Adipocyte (in vitro differentiated cells): ENCODE data around the gene FITM1.
A peak's percentile ranks its signal among the peaks of the same experiment; 100 is the strongest.

Experiments
- DNase-seq: peaks from one replicate; pipeline ENCODE4 v3.0.0-alpha.2; 2015; ENCODE audit warnings: low read depth
- H3K27me3 ChIP-seq: replicated peaks from 2 replicates; pipeline ENCODE4 v1.7.0; 2013; ENCODE audit warnings: mild to moderate bottlenecking, low read length, moderate library complexity; ENCODE audit not compliant: control insufficient read depth, insufficient read depth
- H3K36me3 ChIP-seq: 2 replicates; pipeline ENCODE4 v1.7.0; 2013; ENCODE audit warnings: low read length, mild to moderate bottlenecking, moderate library complexity; ENCODE audit not compliant: control insufficient read depth, insufficient read depth, severe bottlenecking
- H3K4me1 ChIP-seq: 2 replicates; pipeline ENCODE4 v1.7.0; 2013; ENCODE audit warnings: mild to moderate bottlenecking, low read length, moderate library complexity; ENCODE audit not compliant: control insufficient read depth, insufficient read depth
- H3K4me3 ChIP-seq: 2 replicates; pipeline ENCODE4 v1.7.0; 2013; ENCODE audit warnings: mild to moderate bottlenecking, low read length, moderate library complexity
- H3K9ac ChIP-seq: 2 replicates; pipeline ENCODE4 v1.7.0; 2013; ENCODE audit warnings: mild to moderate bottlenecking, low read length, moderate library complexity
- H3K9me3 ChIP-seq: 2 replicates; pipeline ENCODE4 v1.7.0; 2013; ENCODE audit warnings: mild to moderate bottlenecking, low read length, moderate library complexity; ENCODE audit not compliant: control insufficient read depth

FITM1 gene

DNA sequence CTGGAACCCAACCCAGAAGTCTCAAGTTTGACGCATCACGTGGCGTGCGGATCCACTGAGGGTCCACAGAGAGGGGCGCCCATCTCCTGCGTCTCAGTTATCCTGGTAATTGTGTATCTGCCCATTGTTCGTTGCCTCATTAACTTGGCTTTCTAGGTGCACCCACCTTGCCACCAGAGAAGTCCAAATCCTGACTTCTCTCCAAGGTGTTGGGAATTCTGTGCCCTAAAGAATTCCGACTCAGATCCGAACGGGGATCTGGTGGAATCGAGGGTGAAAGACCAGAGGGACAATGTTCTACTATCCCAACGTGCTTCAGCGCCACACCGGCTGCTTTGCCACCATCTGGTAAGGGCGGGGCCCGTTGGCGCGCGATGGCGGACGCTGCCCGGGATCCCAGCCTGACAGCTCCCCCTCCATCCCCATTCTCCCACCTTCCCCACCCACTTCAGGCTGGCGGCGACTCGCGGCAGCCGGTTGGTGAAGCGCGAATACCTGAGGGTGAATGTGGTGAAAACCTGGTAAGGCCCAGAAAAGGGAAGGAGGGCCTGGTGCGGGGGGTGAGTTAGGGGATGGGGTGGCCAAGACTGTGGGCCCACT, 41.9 kb downstream of the FITM1 start:
- no peak overlapping the region for H3K4me3 ChIP-seq
- no peaks in the 10 kb centered on the region for H3K9me3 ChIP-seq
- H3K36me3 ChIP-seq = peaks cover 19% of the 10 kb centered on the region
- H3K27me3 ChIP-seq = no peaks in the 10 kb centered on the region
- no peak for DNase-seq
- H3K4me1 ChIP-seq = no peaks in the 10 kb centered on the region
- H3K9ac ChIP-seq = no peak overlapping the region

DNA sequence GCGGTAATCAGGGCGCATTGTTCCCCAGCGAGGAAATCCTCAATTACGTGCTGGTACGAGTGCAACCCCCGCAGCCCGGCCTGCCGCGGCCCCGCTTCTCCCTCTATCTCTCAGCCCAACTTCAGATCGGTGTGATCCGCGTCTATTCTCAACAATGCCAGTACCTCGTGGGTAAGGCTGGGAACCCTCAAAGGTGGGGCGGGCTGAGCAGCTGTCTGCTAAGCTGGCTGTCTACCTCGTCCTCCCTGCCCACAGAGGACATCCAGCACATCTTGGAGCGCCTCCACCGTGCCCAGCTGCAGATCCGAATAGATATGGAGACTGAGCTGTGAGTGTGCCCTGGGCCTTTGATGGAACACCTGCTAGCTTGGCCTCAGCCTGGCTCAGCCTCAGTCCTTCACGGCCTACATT, 42.4 kb downstream of the FITM1 start:
- no peak for DNase-seq
- no peaks in the 10 kb centered on the region for H3K27me3 ChIP-seq
- no peak overlapping the region for H3K9ac ChIP-seq
- H3K4me3 ChIP-seq = no peak overlapping the region
- no peaks in the 10 kb centered on the region for H3K4me1 ChIP-seq
- H3K9me3 ChIP-seq = no peaks in the 10 kb centered on the region
- peaks cover 20% of the 10 kb centered on the region for H3K36me3 ChIP-seq

DNA sequence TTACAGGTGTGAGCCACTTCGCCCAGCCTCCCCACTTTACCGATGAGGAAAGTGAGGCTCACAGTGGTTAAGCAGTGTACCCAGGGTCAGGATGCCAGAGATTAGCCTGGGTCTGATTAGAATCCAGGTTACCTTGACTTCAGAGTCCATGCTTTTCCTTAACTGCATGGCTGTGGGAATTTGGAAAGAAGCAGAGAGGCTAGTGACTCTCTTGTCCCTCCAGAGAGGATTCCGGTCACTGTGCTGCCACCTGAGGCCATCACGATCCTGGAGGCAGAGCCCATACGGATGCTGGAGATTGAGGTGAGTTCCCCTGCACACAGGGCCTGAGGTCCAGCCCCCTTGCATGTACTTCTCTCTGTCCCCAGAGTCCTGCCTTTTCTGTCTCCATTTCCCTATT, 46.1 kb downstream of the FITM1 start:
- H3K9me3 ChIP-seq = no peaks in the 10 kb centered on the region
- no peak overlapping the region for H3K4me3 ChIP-seq
- no peaks in the 10 kb centered on the region for H3K27me3 ChIP-seq
- no peak for DNase-seq
- no peak overlapping the region for H3K9ac ChIP-seq
- H3K36me3 ChIP-seq = peaks cover 47% of the 10 kb centered on the region
- H3K4me1 ChIP-seq = peaks cover 16% of the 10 kb centered on the region

DNA sequence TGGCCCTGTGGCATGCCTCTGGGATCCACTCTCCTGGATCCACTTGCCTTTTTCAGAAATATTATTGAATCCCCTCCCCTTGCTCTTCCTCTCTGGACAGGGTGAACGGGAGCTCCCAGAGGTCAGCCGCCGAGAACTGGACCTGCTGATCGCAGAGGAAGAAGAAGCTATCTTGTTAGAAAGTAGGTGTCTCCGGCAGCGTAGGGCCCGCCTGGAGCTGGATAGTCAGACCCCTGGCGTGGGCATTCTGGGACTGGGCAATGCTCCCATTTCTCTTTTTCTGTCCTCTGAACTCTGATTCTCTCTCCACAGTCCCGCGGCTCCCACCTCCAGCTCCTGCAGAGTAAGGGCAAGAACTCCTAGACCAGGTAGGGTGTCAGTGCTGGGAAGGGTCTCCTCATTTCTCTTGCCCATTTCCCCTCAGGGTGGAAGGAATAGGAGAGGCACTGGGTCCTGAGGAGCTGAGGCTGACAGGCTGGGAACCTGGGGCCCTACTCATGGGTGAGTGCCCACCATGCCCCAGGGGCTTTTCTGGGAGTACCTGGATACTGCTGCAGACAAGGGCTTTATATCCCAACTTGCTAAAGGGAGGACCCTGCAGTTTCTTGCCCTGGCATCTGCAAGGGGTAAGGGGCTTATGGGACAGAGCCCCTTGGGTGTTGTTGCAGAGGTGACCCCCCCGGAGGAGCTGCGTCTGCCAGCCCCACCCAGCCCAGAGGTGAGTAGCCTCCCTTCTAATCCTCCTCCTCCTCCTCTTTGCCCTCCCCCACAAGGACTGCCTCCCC, 46.8 kb downstream of the FITM1 start:
- Histone ChIP-seq H3K36me3 (peaks cover 53% of the 10 kb centered on the region), H3K4me3 (no peak overlapping the region), H3K9me3 (no peaks in the 10 kb centered on the region), H3K27me3 (no peaks in the 10 kb centered on the region), H3K9ac (no peak overlapping the region), H3K4me1 (peaks cover 16% of the 10 kb centered on the region)
- DNase-seq = no peak

DNA sequence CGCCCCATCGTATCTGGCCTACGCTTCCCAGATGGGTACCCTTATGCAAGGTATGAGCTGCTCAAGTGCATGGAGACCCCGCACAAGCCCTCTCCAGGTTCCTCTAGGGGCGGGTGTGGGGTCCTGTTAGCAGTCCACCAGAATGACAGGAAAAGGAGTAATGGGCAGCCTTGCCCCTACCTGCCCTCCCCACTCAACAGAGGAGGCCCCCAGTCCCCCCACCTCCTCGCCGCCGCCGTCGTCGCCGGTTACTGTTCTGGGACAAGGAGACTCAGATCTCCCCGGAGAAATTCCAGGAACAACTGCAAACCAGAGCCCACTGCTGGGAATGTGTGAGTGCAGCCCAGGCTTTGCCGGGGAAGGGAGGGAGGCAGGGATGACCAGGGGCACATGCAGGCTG, 47.4 kb downstream of the FITM1 start:
- DNase-seq = no peak
- H3K9me3 ChIP-seq = no peaks in the 10 kb centered on the region
- H3K9ac ChIP-seq = no peak overlapping the region
- peaks cover 16% of the 10 kb centered on the region for H3K4me1 ChIP-seq
- peaks cover 60% of the 10 kb centered on the region for H3K36me3 ChIP-seq
- H3K4me3 ChIP-seq = no peak overlapping the region
- no peaks in the 10 kb centered on the region for H3K27me3 ChIP-seq

DNA sequence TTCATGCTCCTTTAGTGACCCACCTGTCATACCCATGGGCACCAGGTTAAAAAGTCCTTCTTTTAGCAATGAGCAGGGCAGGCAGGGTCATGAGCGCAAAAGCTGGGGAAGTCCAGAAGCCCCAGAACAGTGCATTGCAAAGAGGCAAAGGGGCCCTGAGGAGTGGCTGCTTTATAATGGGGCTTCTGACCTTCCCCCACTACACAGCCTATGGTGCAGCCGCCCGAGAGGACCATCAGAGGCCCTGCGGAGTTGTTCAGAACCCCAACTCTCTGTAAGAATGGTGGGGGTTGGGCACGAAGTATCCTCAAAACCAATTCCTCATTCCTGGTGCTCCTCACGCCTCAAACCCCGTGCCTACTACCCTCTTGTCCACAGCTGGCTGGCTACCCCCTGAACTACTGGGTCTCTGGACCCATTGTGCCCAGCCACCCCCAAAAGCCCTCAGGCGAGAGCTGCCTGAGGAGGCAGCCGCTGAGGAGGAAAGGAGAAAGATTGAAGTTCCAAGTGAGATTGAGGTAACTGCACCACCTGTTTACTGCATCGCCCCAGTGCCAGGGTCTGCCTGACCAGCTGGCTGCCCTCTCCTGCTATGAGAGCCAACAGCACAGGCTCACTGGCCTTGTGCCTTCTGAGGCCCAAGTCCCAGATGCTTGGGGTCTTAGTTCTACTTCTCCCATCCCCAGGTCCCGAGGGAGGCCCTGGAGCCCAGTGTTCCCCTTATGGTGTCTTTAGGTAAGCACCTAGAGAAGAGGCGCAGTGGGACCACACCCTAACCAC, 48.1 kb downstream of the FITM1 start:
- DNase-seq = no peak
- Histone ChIP-seq H3K36me3 (peaks cover 67% of the 10 kb centered on the region), H3K4me1 (peaks cover 16% of the 10 kb centered on the region), H3K9ac (no peak overlapping the region), H3K4me3 (no peak overlapping the region), H3K27me3 (no peaks in the 10 kb centered on the region), H3K9me3 (no peaks in the 10 kb centered on the region)

DNA sequence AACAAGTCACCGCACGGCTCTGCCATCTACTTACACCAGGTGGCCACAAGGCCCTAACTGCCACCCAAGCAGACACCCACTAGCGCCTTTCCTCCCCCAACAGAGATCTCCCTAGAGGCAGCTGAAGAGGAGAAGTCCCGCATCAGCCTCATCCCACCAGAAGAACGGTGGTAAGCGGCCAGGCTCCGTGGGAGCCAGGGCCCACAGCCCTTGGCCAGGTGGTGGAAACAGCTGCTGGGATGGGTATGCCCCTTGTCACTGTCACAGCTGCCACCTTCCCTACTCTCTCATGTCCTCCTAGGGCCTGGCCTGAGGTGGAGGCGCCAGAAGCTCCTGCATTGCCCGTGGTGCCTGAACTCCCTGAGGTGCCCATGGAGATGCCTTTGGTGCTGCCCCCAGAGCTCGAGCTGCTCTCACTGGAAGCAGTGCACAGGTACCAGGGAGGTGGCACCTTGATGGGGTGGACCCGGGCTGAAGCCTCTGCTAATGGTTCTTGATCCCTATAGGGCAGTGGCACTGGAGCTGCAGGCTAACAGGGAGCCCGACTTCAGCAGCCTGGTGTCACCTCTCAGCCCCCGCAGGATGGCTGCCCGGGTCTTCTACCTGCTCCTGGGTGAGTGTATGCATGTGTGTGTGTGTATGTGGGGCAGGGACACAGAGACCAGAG, 49.0 kb downstream of the FITM1 start:
- Histone ChIP-seq H3K4me3 (no peak overlapping the region), H3K27me3 (no peaks in the 10 kb centered on the region), H3K36me3 (peaks cover 74% of the 10 kb centered on the region), H3K9me3 (no peaks in the 10 kb centered on the region), H3K9ac (peak overlapping the region; percentile 53), H3K4me1 (peaks cover 16% of the 10 kb centered on the region)
- no peak for DNase-seq

DNA sequence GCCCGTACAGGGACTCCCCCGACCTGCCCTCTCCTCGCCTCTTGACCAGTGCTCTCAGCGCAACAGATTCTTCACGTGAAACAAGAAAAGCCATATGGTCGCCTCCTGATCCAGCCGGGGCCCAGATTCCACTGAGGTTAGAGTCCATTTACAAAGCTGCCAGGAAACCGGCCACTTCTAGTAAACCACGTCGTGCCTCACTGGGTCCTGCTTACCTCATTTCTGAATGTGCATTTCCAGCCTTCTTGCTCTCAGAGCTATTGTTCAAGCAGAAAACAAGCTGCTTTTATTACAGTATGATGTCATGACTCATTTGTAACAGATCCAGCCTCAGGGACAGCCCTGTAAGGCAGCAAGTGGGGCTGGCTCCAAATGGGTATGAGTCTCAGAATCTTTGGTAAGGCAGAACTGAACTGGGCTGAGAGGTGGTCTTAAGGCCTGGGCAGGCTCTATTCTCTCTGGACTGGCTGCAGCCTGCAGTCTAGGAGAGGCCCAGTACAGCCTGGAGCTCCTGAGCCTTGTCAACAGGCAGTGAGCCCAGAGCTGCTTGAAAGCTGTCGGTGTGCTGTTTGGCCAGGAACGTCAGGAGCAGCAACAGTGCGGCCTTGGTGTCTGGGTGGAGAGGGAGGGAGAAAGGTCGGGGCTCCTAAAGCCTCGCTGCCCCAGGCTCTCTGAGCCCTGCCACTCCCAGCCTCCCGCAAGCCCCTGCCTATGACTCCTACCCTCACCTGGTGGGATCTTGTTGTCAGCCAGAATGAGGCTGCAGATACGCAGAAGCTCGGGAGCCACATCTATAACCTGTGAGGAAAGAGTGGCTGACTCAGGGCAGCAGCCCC, 49.7 kb downstream of the FITM1 start:
- DNase-seq = peak; percentile 59
- Histone ChIP-seq H3K9ac (peak overlapping the region; percentile 53), H3K4me1 (peaks cover 16% of the 10 kb centered on the region), H3K36me3 (peaks cover 76% of the 10 kb centered on the region), H3K4me3 (no peak overlapping the region), H3K27me3 (no peaks in the 10 kb centered on the region), H3K9me3 (no peaks in the 10 kb centered on the region)

DNA sequence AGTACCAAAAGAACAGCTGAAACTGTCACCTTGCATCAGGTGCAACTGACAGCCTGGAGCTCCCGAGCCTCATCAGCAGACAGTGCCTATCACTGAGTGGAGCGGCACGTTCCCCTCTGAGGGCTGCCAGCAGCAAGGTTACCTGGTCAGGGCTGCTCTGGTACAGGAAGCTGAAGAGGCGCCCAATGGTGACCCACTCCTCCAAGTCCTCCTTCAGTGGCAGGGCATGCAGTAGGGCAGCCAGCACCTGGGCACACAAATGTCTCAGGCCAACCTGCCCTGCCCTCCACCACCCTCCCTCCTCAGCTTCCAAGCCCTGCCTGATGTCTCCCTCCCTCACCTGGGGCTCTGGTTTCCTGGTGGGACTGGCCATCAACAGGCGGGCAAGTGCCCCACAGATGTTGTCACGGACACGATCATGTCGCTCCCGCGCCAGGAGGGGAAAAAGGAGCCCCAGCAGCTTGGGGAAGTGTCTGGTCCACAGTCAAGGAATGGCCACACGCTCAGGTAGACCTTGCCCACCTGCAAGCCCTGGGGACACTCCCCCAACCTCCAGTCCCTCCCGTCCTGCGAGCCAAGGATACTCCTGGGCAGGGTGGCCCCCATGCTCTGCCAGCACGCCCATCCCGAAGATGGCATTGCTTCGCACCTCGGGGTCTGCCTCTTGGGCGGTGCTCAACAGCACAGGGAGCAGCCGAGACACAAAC, 51.1 kb downstream of the FITM1 start:
- Histone ChIP-seq H3K27me3 (no peaks in the 10 kb centered on the region), H3K4me3 (no peak overlapping the region), H3K36me3 (peaks cover 88% of the 10 kb centered on the region), H3K4me1 (peaks cover 16% of the 10 kb centered on the region), H3K9me3 (no peaks in the 10 kb centered on the region), H3K9ac (no peak overlapping the region)
- DNase-seq = no peak
